ENCODE data around the gene CACNA2D4.

CACNA2D4 gene

GRCh38 chr12:1872001-1872400 lies 46.5 kb downstream of the CACNA2D4 start:
- Histone ChIP-seq H3K4me1 (ENCODE audit: control insufficient read depth in 2 of 2, insufficient read depth in 2 of 2, low read length in 2 of 2) (no peaks in the 10 kb centered on the region), H3K36me3 (ENCODE audit: control insufficient read depth in 2 of 2, insufficient read depth in 2 of 2, low read length in 2 of 2) (no peaks in the 10 kb centered on the region), H3K9me3 (ENCODE audit: control insufficient read depth in 2 of 2, low read length in 2 of 2) (peaks cover 0 to 2% of the 10 kb centered on the region in 2 donors), H3K27ac (ENCODE audit: low read depth in 2 of 2, low read length in 2 of 2) (no peak overlapping the region), H3K4me3 (ENCODE audit: low read length in 2 of 2) (no peak overlapping the region), H3K9ac (ENCODE audit: low read depth in 1 of 2, low read length in 2 of 2) (no peak overlapping the region), H3K27me3 (ENCODE audit: control insufficient read depth in 2 of 2, insufficient read depth in 2 of 2, low read length in 2 of 2) (peaks cover 4% of the 10 kb centered on the region in 2 donors)

- H3K4me3 ChIP-seq (ENCODE audit: low read length in 2 of 2) = no peak overlapping the region
- H3K36me3 ChIP-seq (ENCODE audit: control insufficient read depth in 2 of 2, insufficient read depth in 2 of 2, low read length in 2 of 2) = no peaks in the 10 kb centered on the region
- H3K9me3 ChIP-seq (ENCODE audit: control insufficient read depth in 2 of 2, low read length in 2 of 2) = peaks cover 0 to 2% of the 10 kb centered on the region in 2 donors
- no peak overlapping the region for H3K27ac ChIP-seq (ENCODE audit: low read depth in 2 of 2, low read length in 2 of 2)
- H3K4me1 ChIP-seq (ENCODE audit: control insufficient read depth in 2 of 2, insufficient read depth in 2 of 2, low read length in 2 of 2) = no peaks in the 10 kb centered on the region
- no peak overlapping the region for H3K9ac ChIP-seq (ENCODE audit: low read depth in 1 of 2, low read length in 2 of 2)
- peaks cover 4% of the 10 kb centered on the region in 2 donors for H3K27me3 ChIP-seq (ENCODE audit: control insufficient read depth in 2 of 2, insufficient read depth in 2 of 2, low read length in 2 of 2)
Measured at GRCh38 chr12:1870998-1871917, 47.2 kb downstream of the CACNA2D4 start.

GRCh38 chr12:1870086-1870485 lies 48.4 kb downstream of the CACNA2D4 start:
- Histone ChIP-seq H3K27me3 (ENCODE audit: control insufficient read depth in 2 of 2, insufficient read depth in 2 of 2, low read length in 2 of 2) (no peaks in the 10 kb centered on the region), H3K36me3 (ENCODE audit: control insufficient read depth in 2 of 2, insufficient read depth in 2 of 2, low read length in 2 of 2) (no peaks in the 10 kb centered on the region), H3K9ac (ENCODE audit: low read depth in 1 of 2, low read length in 2 of 2) (no peak overlapping the region), H3K9me3 (ENCODE audit: control insufficient read depth in 2 of 2, low read length in 2 of 2) (peaks cover 0 to 2% of the 10 kb centered on the region in 2 donors), H3K27ac (ENCODE audit: low read depth in 2 of 2, low read length in 2 of 2) (no peak overlapping the region), H3K4me3 (ENCODE audit: low read length in 2 of 2) (no peak overlapping the region), H3K4me1 (ENCODE audit: control insufficient read depth in 2 of 2, insufficient read depth in 2 of 2, low read length in 2 of 2) (no peaks in the 10 kb centered on the region)

GRCh38 chr12:1869145-1869544 lies 49.3 kb downstream of the CACNA2D4 start:
- Histone ChIP-seq H3K27ac (ENCODE audit: low read depth in 2 of 2, low read length in 2 of 2) (no peak overlapping the region), H3K9me3 (ENCODE audit: control insufficient read depth in 2 of 2, low read length in 2 of 2) (peaks cover 0 to 2% of the 10 kb centered on the region in 2 donors), H3K36me3 (ENCODE audit: control insufficient read depth in 2 of 2, insufficient read depth in 2 of 2, low read length in 2 of 2) (no peaks in the 10 kb centered on the region), H3K4me1 (ENCODE audit: control insufficient read depth in 2 of 2, insufficient read depth in 2 of 2, low read length in 2 of 2) (no peaks in the 10 kb centered on the region), H3K9ac (ENCODE audit: low read depth in 1 of 2, low read length in 2 of 2) (no peak overlapping the region), H3K27me3 (ENCODE audit: control insufficient read depth in 2 of 2, insufficient read depth in 2 of 2, low read length in 2 of 2) (no peaks in the 10 kb centered on the region), H3K4me3 (ENCODE audit: low read length in 2 of 2) (no peak overlapping the region)

GRCh38 chr12:1865284-1865866 lies 53.1 kb downstream of the CACNA2D4 start:
- Histone ChIP-seq H3K9me3 (ENCODE audit: control insufficient read depth in 2 of 2, low read length in 2 of 2) (peaks cover 0 to 2% of the 10 kb centered on the region in 2 donors), H3K9ac (ENCODE audit: low read depth in 1 of 2, low read length in 2 of 2) (no peak overlapping the region), H3K36me3 (ENCODE audit: control insufficient read depth in 2 of 2, insufficient read depth in 2 of 2, low read length in 2 of 2) (no peaks in the 10 kb centered on the region), H3K4me1 (ENCODE audit: control insufficient read depth in 2 of 2, insufficient read depth in 2 of 2, low read length in 2 of 2) (no peaks in the 10 kb centered on the region), H3K27ac (ENCODE audit: low read depth in 2 of 2, low read length in 2 of 2) (no peak overlapping the region), H3K4me3 (ENCODE audit: low read length in 2 of 2) (no peak overlapping the region), H3K27me3 (ENCODE audit: control insufficient read depth in 2 of 2, insufficient read depth in 2 of 2, low read length in 2 of 2) (no peaks in the 10 kb centered on the region)

- H3K4me3 ChIP-seq (ENCODE audit: low read length in 2 of 2) = no peak overlapping the region
- H3K4me1 ChIP-seq (ENCODE audit: control insufficient read depth in 2 of 2, insufficient read depth in 2 of 2, low read length in 2 of 2) = no peaks in the 10 kb centered on the region
- no peak overlapping the region for H3K27ac ChIP-seq (ENCODE audit: low read depth in 2 of 2, low read length in 2 of 2)
- no peaks in the 10 kb centered on the region for H3K36me3 ChIP-seq (ENCODE audit: control insufficient read depth in 2 of 2, insufficient read depth in 2 of 2, low read length in 2 of 2)
- no peaks in the 10 kb centered on the region for H3K27me3 ChIP-seq (ENCODE audit: control insufficient read depth in 2 of 2, insufficient read depth in 2 of 2, low read length in 2 of 2)
- H3K9ac ChIP-seq (ENCODE audit: low read depth in 1 of 2, low read length in 2 of 2) = no peak overlapping the region
- H3K9me3 ChIP-seq (ENCODE audit: control insufficient read depth in 2 of 2, low read length in 2 of 2) = peaks cover 0 to 2% of the 10 kb centered on the region in 2 donors
Measured at GRCh38 chr12:1864867-1865266, 53.6 kb downstream of the CACNA2D4 start.

GRCh38 chr12:1864456-1864855 lies 54.0 kb downstream of the CACNA2D4 start:
- Histone ChIP-seq H3K9ac (ENCODE audit: low read depth in 1 of 2, low read length in 2 of 2) (no peak overlapping the region), H3K4me1 (ENCODE audit: control insufficient read depth in 2 of 2, insufficient read depth in 2 of 2, low read length in 2 of 2) (no peaks in the 10 kb centered on the region), H3K36me3 (ENCODE audit: control insufficient read depth in 2 of 2, insufficient read depth in 2 of 2, low read length in 2 of 2) (no peaks in the 10 kb centered on the region), H3K4me3 (ENCODE audit: low read length in 2 of 2) (no peak overlapping the region), H3K27me3 (ENCODE audit: control insufficient read depth in 2 of 2, insufficient read depth in 2 of 2, low read length in 2 of 2) (no peaks in the 10 kb centered on the region), H3K9me3 (ENCODE audit: control insufficient read depth in 2 of 2, low read length in 2 of 2) (peaks cover 0 to 2% of the 10 kb centered on the region in 2 donors), H3K27ac (ENCODE audit: low read depth in 2 of 2, low read length in 2 of 2) (no peak overlapping the region)

GRCh38 chr12:1863823-1864222 lies 54.6 kb downstream of the CACNA2D4 start:
- no peaks in the 10 kb centered on the region for H3K36me3 ChIP-seq (ENCODE audit: control insufficient read depth in 2 of 2, insufficient read depth in 2 of 2, low read length in 2 of 2)

GRCh38 chr12:1862973-1863372 lies 55.5 kb downstream of the CACNA2D4 start:
- Histone ChIP-seq H3K27ac (ENCODE audit: low read depth in 2 of 2, low read length in 2 of 2) (no peak overlapping the region), H3K4me1 (ENCODE audit: control insufficient read depth in 2 of 2, insufficient read depth in 2 of 2, low read length in 2 of 2) (no peaks in the 10 kb centered on the region), H3K36me3 (ENCODE audit: control insufficient read depth in 2 of 2, insufficient read depth in 2 of 2, low read length in 2 of 2) (no peaks in the 10 kb centered on the region), H3K4me3 (ENCODE audit: low read length in 2 of 2) (no peak overlapping the region), H3K9ac (ENCODE audit: low read depth in 1 of 2, low read length in 2 of 2) (no peak overlapping the region), H3K9me3 (ENCODE audit: control insufficient read depth in 2 of 2, low read length in 2 of 2) (peaks cover 0 to 2% of the 10 kb centered on the region in 2 donors), H3K27me3 (ENCODE audit: control insufficient read depth in 2 of 2, insufficient read depth in 2 of 2, low read length in 2 of 2) (peaks cover 0 to 2% of the 10 kb centered on the region in 2 donors)

More at GRCh38 chr12:1863823-1864222, 54.6 kb downstream of the CACNA2D4 start:
- Histone ChIP-seq H3K27ac (ENCODE audit: low read depth in 2 of 2, low read length in 2 of 2) (no peak overlapping the region), H3K4me3 (ENCODE audit: low read length in 2 of 2) (no peak overlapping the region), H3K9ac (ENCODE audit: low read depth in 1 of 2, low read length in 2 of 2) (no peak overlapping the region), H3K4me1 (ENCODE audit: control insufficient read depth in 2 of 2, insufficient read depth in 2 of 2, low read length in 2 of 2) (no peaks in the 10 kb centered on the region), H3K9me3 (ENCODE audit: control insufficient read depth in 2 of 2, low read length in 2 of 2) (peaks cover 0 to 2% of the 10 kb centered on the region in 2 donors), H3K27me3 (ENCODE audit: control insufficient read depth in 2 of 2, insufficient read depth in 2 of 2, low read length in 2 of 2) (peaks cover 0 to under 1% of the 10 kb centered on the region in 2 donors)

GRCh38 chr12:1859643-1860042 lies 58.8 kb downstream of the CACNA2D4 start:
- Histone ChIP-seq H3K9me3 (ENCODE audit: control insufficient read depth in 2 of 2, low read length in 2 of 2) (no peaks in the 10 kb centered on the region), H3K27ac (ENCODE audit: low read depth in 2 of 2, low read length in 2 of 2) (no peak overlapping the region), H3K27me3 (ENCODE audit: control insufficient read depth in 2 of 2, insufficient read depth in 2 of 2, low read length in 2 of 2) (peaks cover 0 to 2% of the 10 kb centered on the region in 2 donors), H3K4me1 (ENCODE audit: control insufficient read depth in 2 of 2, insufficient read depth in 2 of 2, low read length in 2 of 2) (no peaks in the 10 kb centered on the region), H3K4me3 (ENCODE audit: low read length in 2 of 2) (no peak overlapping the region), H3K36me3 (ENCODE audit: control insufficient read depth in 2 of 2, insufficient read depth in 2 of 2, low read length in 2 of 2) (no peaks in the 10 kb centered on the region), H3K9ac (ENCODE audit: low read depth in 1 of 2, low read length in 2 of 2) (no peak overlapping the region)

Data from mucosa of rectum (tissue), 2 donors.